K562 (cell line): ENCODE data around the gene TMEM126B. TPM values are rescaled to one million over a fixed set of nuclear protein-coding genes. Genes with fewer than 3 reads are reported as not detected.

Source experiments
- BRD4 ChIP-seq: fragments of 200-600 bp; sonication (generic); IDR thresholded peaks from 2 replicates; pipeline ENCODE4 v1.6.1; 2017; ENCODE audit warnings: inconsistent platforms
- CBX2 ChIP-seq: fragments of 200-600 bp; sonication (generic); IDR thresholded peaks from one replicate; pipeline ENCODE4 v1.6.1; 2012; ENCODE audit warnings: mild to moderate bottlenecking, low read length, inconsistent platforms; ENCODE audit not compliant: insufficient read depth, poor library complexity, severe bottlenecking
- FOXA3 ChIP-seq, 2 experiments: fragments of 450-650 bp in 1 of 2; sonication (generic) in 1 of 2; formaldehyde crosslinking; IDR thresholded peaks in 1 of 2; conservative IDR thresholded peaks in 1 of 2; 2 replicates each; pipeline versions ENCODE4 v1.4.0 to v1.8.0; 2020 to 2022; ENCODE audit warnings: mild to moderate bottlenecking in 2 of 2, missing genetic modification reagents in 1 of 2
- FOXK1 ChIP-seq: sonication (generic); formaldehyde crosslinking; IDR thresholded peaks from 2 replicates; pipeline ENCODE4 v1.8.0; 2022; ENCODE audit warnings: missing genetic modification reagents, mild to moderate bottlenecking, borderline replicate concordance
- MED1 ChIP-seq: sonication (generic); formaldehyde crosslinking; IDR thresholded peaks from 2 replicates; pipeline ENCODE4 v1.8.1; 2023; ENCODE audit warnings: missing genetic modification reagents, borderline replicate concordance
- NR3C1 ChIP-seq: sonication (generic); formaldehyde crosslinking; IDR thresholded peaks from 2 replicates; pipeline ENCODE4 v1.8.1; 2022; ENCODE audit warnings: missing genetic modification reagents
- PCBP2 ChIP-seq: fragments of 200-400 bp; formaldehyde crosslinking; IDR thresholded peaks from 2 replicates; pipeline ENCODE4 v1.6.1; 2018; ENCODE audit warnings: low read length, low read depth, mild to moderate bottlenecking, moderate library complexity; ENCODE audit not compliant: poor library complexity, severe bottlenecking
- RAD21 ChIP-seq, 2 experiments: fragments of 250-450 bp in 1 of 2; fragments of 450-650 bp in 1 of 2; sonication (Bioruptor Pico) in 1 of 2; formaldehyde crosslinking in 1 of 2; IDR thresholded peaks in 1 of 2; conservative IDR thresholded peaks in 1 of 2; 2 replicates each; pipeline versions ENCODE4 v1.4.0 to v1.8.0; 2020 to 2022; ENCODE audit warnings: mild to moderate bottlenecking in 2 of 2, moderate library complexity in 1 of 2
- RERE ChIP-seq: sonication (generic); formaldehyde crosslinking; IDR thresholded peaks from 2 replicates; pipeline ENCODE4 v1.8.0; 2023; ENCODE audit warnings: missing genetic modification reagents, mild to moderate bottlenecking, borderline replicate concordance
- STAT5A ChIP-seq: IDR thresholded peaks from 2 replicates; pipeline ENCODE4 v1.6.1; 2012; ENCODE audit warnings: low read length, inconsistent platforms, borderline replicate concordance
- TAF9B ChIP-seq: fragments of 450-650 bp; IDR thresholded peaks from 2 replicates; pipeline ENCODE4 v1.6.1; 2018; ENCODE audit warnings: mild to moderate bottlenecking; ENCODE audit not compliant: partially characterized antibody
- ZC3H8 ChIP-seq: fragments of 450-650 bp; IDR thresholded peaks from 2 replicates; pipeline ENCODE4 v1.6.1; 2017
- ZNF57 ChIP-seq: fragments of 450-650 bp; formaldehyde crosslinking; IDR thresholded peaks from 2 replicates; pipeline ENCODE4 v1.4.0; 2020; ENCODE audit warnings: mild to moderate bottlenecking, moderate library complexity
- polyA plus RNA-seq, 8 experiments: library from polyadenylated mRNA; depleted of rRNA in 4 of 8; stranded (reverse) in 5 of 8; unstranded in 3 of 8; fragments of >200 nt; fragmentation: Nextera tagmentation in 2 of 8; fragmentation: Illumina TruSeq in 1 of 8; extraction: Ambion mirVana in 2 of 8; extraction: Trizol in 1 of 8; gene quantifications; 2 replicates each; pipeline versions ENCODE4 v1.2.1 to v1.2.3, GENCODE V29; 2011 to 2014; ENCODE audit warnings: inconsistent platforms in 1 of 8, missing spikeins in 1 of 8
- total RNA-seq, 7 experiments: library from RNA; depleted of rRNA in 6 of 7; stranded (reverse); fragments of >200 nt in 6 of 7; fragmentation: Illumina TruSeq in 2 of 7; extraction: Trizol in 2 of 7; gene quantifications; 2 replicates each; pipeline versions ENCODE4 v1.2.1 to v1.2.3, GENCODE V29; 2011 to 2021; ENCODE audit warnings: low replicate concordance in 1 of 7
- TF ChIP-seq, protein P1 (sequence below): sonication (generic); formaldehyde crosslinking; IDR thresholded peaks from 2 replicates; pipeline ENCODE4 v1.8.0; 2023; ENCODE audit warnings: mild to moderate bottlenecking, missing genetic modification reagents
- TF ChIP-seq, protein P2 (sequence below): fragments of 450-650 bp; IDR thresholded peaks from 2 replicates; pipeline ENCODE4 v1.6.1; 2017; ENCODE audit warnings: mild to moderate bottlenecking, moderate library complexity

TMEM126B gene
- total and polyA plus RNA-seq, 9 of the 15 experiments (the other 6 are each of a cell fraction or from before 2014, with no cell fraction given): 85.5 to 226 (median 164) TPM

GRCh38 chr11:85627998-85628770, at the start of gene TMEM126B (continued):
- no peak for TF ChIP-seq CBX2
- TF ChIP-seq TAF9B: peak; percentile 81
- TF ChIP-seq PCBP2: no peak
- no peak for TF ChIP-seq MED1 (CRISPR knock-in tag)
- TF ChIP-seq FOXA3 (CRISPR knock-in tag; conservative IDR thresholded peaks at IDR 0.05 in 1 of 2, IDR thresholded peaks at IDR 0.05 in 1 of 2): no peak
- TF ChIP-seq, protein P1, sequence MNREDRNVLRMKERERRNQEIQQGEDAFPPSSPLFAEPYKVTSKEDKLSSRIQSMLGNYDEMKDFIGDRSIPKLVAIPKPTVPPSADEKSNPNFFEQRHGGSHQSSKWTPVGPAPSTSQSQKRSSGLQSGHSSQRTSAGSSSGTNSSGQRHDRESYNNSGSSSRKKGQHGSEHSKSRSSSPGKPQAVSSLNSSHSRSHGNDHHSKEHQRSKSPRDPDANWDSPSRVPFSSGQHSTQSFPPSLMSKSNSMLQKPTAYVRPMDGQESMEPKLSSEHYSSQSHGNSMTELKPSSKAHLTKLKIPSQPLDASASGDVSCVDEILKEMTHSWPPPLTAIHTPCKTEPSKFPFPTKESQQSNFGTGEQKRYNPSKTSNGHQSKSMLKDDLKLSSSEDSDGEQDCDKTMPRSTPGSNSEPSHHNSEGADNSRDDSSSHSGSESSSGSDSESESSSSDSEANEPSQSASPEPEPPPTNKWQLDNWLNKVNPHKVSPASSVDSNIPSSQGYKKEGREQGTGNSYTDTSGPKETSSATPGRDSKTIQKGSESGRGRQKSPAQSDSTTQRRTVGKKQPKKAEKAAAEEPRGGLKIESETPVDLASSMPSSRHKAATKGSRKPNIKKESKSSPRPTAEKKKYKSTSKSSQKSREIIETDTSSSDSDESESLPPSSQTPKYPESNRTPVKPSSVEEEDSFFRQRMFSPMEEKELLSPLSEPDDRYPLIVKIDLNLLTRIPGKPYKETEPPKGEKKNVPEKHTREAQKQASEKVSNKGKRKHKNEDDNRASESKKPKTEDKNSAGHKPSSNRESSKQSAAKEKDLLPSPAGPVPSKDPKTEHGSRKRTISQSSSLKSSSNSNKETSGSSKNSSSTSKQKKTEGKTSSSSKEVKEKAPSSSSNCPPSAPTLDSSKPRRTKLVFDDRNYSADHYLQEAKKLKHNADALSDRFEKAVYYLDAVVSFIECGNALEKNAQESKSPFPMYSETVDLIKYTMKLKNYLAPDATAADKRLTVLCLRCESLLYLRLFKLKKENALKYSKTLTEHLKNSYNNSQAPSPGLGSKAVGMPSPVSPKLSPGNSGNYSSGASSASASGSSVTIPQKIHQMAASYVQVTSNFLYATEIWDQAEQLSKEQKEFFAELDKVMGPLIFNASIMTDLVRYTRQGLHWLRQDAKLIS (CRISPR knock-in tag): peak; percentile 22; the same call in 1 of the 2 replicates
- TF ChIP-seq BRD4: no peak
- TF ChIP-seq STAT5A: peak; percentile 43; the same call in 1 of the 2 replicates
- TF ChIP-seq ZC3H8: no peak
- TF ChIP-seq RERE (CRISPR knock-in tag): no peak
- no peak for TF ChIP-seq NR3C1
- TF ChIP-seq ZNF57 (CRISPR knock-in tag): no peak
- TF ChIP-seq, protein P2, sequence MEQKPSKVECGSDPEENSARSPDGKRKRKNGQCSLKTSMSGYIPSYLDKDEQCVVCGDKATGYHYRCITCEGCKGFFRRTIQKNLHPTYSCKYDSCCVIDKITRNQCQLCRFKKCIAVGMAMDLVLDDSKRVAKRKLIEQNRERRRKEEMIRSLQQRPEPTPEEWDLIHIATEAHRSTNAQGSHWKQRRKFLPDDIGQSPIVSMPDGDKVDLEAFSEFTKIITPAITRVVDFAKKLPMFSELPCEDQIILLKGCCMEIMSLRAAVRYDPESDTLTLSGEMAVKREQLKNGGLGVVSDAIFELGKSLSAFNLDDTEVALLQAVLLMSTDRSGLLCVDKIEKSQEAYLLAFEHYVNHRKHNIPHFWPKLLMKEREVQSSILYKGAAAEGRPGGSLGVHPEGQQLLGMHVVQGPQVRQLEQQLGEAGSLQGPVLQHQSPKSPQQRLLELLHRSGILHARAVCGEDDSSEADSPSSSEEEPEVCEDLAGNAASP: no peak
- no peak for TF ChIP-seq RAD21 (CRISPR knock-in tag; conservative IDR thresholded peaks at IDR 0.05 in 1 of 2, IDR thresholded peaks at IDR 0.05 in 1 of 2)
- no peak for TF ChIP-seq FOXK1 (CRISPR knock-in tag)
